ENCODE measurements around the gene DMRT3. TPM values are rescaled to one million over a fixed set of nuclear protein-coding genes. Genes with fewer than 3 reads are reported as not detected.

The DMRT3 gene
- total RNA-seq, 1 experiment from 2014 or later = not detected

- TF ChIP-seq USF2 (CRISPR knock-in tag; IDR thresholded peaks at IDR 0.05) (no peak), KAT7 (CRISPR knock-in tag; IDR thresholded peaks at IDR 0.05; ENCODE audit: borderline replicate concordance) (no peak), ARID4B (CRISPR knock-in tag; IDR thresholded peaks at IDR 0.05; ENCODE audit: borderline replicate concordance) (no peak), MAX (CRISPR knock-in tag; IDR thresholded peaks at IDR 0.05) (no peak), E2F4 (CRISPR knock-in tag; IDR thresholded peaks at IDR 0.05; ENCODE audit: borderline replicate concordance, low read depth) (no peak), NR1H2 (CRISPR knock-in tag; IDR thresholded peaks at IDR 0.05) (no peak)
Observed at GRCh38 chr9:1034271-1034670, 57.8 kb downstream of the DMRT3 start (continued).

- CTCF ChIA-PET = no interaction called here
- ATAC-seq (no peak), DNase-seq (ENCODE audit: low spot score) (no peak)
- POLR2A ChIA-PET = no interaction called here
- no peak for TF ChIP-seq PRDM15 (CRISPR knock-in tag; IDR thresholded peaks at IDR 0.05)
- TF ChIP-seq E2F1 (CRISPR knock-in tag; IDR thresholded peaks at IDR 0.05) = no peak
- TF ChIP-seq FOXP4 (CRISPR knock-in tag; IDR thresholded peaks at IDR 0.05) = no peak
- no peak for TF ChIP-seq ZNF416 (CRISPR knock-in tag; IDR thresholded peaks at IDR 0.05)
- peaks cover 15% of the 10 kb centered on the region for H3K4me1 Mint-ChIP-seq
- H3K36me3 Mint-ChIP-seq = no peaks in the 10 kb centered on the region
- no peak overlapping the region for H3K27ac Mint-ChIP-seq
- no peaks in the 10 kb centered on the region for H3K9me3 Mint-ChIP-seq
- peaks cover 94% of the 10 kb centered on the region for H3K27me3 Mint-ChIP-seq (ENCODE audit: low read depth)
- H3K4me3 Mint-ChIP-seq = no peak overlapping the region
Observed at GRCh38 chr9:1039589-1039988, 63.1 kb downstream of the DMRT3 start.

Other genes starting within 250 kb of the DMRT3 start
- gene DMRT1, start 135.0 kb upstream of the DMRT3 start, total RNA-seq (2021) = not detected in 3 replicates
- gene DMRT2, start 73.7 kb downstream of the DMRT3 start, total RNA-seq (2021) = not detected in 3 replicates